Activated CD8-positive, alpha-beta memory T cell treated with anti-CD3 and anti-CD28 coated beads, Interleukin-2, amount 50 U/mL, for 4 hours (primary cell): ENCODE results near the gene MAMLD1.

Source experiments
- DNase-seq: peaks from one replicate; pipeline ENCODE4 v3.0.0-alpha.2; 2020

The MAMLD1 gene

DNA sequence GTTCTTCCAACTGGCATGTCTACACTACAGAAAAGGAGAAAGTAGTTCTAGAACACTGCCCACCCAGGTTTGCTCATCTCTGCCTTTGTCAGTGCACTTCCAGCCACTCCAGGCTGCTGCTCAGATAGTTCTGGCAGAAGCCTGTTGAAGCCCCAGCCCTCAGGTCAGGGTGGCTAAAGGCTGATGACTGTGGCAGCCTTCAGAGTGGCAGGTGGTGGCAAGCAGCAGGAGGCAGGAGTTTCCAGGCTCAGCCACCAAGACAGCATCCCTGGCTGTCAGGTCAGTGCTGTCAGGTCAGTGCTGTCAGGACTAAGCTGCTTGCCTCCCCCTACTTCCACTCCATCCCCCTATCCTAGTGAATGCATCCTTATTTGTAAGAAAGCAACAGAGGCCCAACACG, 100.4 kb downstream of the MAMLD1 start:
- no peak for DNase-seq

DNA sequence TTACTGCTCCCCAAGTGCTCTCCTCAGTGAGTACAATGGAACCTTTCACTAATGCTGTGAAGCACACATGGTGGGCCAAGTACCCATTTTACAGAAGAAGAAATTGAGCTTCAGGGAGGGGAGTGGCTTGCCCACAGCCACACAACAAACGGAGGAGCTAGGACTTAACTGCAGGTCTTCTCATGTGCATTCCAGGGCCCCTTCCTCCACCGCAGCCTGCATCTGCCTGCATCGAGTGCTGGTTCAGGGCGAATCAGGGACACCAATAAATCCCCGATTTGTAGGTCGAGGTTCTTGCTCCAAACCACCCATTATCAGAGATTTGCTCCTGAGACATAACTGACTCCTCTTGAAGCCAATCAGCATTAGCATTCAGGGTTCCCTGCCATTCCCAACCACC, 100.9 kb downstream of the MAMLD1 start:
- no peak for DNase-seq

DNA sequence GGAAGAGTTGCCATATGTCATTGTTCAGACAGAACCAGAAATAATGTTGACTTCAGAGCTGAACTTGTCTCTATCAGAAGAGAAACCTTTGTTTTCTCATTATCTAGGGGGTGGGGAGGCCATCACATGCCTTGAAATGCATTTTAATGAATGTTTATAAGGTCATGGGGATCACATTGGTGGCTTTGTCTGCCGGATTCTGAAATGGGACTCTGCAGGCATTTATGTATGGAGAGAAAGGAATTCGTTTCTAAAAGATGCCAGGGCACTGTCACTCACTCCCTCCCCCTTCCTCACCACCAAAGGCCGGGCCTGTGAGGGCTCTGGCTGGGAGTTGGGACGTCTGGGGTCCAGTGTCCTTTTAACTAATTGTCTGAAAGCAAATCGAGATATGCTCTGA, 102.2 kb downstream of the MAMLD1 start:
- DNase-seq: no peak

DNA sequence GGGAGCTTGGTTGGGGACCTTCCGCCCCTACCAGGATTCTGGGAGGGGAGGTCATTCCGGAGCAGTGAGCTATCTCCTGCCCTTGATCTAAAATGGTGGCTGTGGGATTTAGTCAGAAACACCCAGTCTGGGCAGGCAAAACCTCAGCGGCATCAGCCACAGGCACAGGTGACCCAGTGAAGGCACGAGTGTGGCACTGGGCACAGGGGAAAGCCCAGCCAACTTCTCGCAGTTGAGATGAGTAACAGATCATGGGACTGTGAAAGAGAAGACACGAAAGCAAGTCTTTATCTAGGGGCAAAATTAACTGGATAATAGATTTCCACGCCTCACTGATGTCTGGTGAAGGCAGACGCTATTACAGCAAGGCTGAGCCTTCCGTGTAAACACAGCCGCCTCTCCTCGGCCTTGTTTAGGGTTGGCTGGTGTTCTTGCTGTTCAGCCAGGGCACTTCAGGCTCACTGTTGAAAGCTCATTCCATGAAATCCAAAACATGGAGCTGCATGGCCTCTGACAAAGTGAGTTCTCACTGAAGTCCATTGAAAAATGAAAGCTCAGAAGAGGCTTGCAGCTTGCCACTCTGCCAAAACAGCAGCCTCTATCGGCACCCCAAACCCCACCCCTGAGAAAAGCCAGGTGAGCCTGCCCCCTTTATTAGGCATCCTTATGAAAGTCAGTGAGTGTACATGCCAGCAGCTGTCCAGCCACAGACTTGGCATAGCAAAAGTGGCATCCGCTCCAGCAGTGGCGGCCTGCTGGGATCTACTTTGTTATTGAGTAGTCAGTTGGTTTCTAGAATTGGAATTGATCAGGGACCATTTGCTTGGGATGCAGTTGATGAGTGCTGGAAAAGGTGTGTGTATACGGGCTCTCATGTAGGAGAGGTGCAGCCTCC, 103.0 kb downstream of the MAMLD1 start:
- no peak for DNase-seq

DNA sequence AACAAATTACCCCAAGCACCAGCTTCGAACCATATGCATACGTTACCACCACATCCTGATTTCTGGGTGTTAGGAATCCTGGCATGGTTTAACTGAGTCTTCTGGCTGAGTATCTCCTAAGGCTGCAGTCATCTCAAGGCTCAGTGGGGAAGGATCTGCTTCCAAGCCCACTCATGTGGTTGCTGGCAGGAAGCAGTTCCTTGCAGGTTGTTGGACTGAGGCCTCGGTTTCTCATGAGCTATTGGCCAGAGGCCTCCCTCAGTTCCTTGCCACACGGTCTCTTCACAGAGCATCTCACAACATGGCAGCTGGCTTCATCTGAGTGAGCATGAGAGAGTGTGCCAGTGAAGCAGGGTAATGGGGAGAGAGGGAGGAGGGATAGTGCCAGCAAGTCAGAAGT, 109.2 kb downstream of the MAMLD1 start:
- no peak for DNase-seq

DNA sequence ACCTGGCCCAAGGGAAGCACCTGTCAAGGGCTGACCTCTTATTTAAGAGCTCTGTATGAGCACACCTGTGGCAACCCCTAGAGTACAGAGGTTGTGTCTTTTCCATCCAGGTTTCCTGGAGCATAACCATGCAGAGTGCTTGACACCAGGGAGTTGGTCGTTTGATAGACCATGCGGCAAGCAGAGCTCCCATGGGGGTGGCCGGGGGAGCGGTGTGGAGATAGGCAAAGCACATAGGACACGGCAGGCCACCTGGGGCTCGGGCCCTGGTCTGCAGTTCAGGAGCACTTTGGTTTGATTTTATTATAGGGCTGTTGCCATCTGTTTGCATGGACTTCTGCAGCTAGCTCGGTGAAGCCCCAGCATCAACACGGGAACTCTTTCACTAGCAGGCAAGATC, 110.3 kb downstream of the MAMLD1 start:
- no peak for DNase-seq

DNA sequence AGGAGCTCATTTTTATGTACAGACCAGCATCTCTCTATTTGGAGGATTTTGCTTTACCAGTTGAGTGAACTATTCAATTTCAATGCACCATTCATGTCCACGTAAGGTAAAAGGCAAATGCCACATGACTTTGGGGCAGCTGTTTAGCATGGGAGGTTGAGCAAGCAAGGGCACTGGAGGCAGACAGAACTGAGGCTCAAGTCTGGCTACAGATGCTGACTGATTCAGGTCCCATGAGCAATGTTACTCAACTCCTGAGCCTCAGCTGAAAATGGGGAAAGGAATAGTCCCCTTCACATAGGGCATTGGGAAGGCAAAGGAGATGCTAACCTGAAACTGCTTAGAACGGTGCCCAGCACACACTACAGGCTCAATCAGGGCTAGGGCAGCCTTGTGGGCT, 112.3 kb downstream of the MAMLD1 start:
- DNase-seq: no peak

DNA sequence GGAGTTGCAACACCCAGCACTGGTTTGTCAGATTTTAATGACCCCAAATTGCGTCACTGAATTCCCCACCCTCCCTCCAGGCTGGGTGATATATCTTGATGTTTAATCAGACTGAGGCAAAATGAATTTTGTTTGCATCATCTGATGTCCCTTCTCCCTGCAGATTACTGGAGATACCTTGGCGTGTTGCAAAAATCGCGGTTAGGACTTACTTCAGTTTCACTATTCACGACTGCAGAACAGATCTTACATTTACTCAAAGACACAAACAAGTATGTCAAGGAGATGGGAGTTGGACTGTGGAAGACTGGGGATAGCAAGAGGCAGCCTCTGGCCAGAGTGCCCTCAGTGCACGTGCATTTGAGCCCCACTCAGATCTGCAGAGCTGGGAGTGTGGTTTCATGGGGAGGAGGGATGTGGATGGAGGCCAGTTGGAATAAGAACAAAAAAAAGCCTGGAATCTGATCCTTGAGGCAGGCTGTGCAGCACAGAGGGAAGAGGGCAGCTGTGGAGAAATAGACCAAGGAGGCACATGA, 113.1 kb downstream of the MAMLD1 start:
- no peak for DNase-seq

DNA sequence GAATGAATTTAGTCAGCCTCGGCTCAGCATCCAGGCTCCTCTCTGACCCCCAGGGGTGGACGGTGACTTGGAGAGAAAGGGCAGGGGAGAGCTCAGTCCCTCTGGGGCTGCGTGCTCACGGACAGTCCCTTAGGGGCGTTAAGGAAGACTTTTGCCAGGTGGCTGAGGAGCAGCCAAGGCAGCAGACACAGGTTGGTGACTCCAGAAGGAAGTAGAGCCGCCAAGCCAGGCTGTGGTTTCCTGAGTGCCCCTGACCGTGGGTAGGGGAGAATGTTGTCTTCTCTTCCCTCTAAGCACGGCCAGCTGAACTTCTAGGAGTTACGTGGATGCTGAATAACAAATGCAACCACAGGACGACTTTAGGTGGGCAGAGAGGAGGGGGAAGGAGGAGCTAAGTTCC, 114.3 kb downstream of the MAMLD1 start:
- DNase-seq: no peak

DNA sequence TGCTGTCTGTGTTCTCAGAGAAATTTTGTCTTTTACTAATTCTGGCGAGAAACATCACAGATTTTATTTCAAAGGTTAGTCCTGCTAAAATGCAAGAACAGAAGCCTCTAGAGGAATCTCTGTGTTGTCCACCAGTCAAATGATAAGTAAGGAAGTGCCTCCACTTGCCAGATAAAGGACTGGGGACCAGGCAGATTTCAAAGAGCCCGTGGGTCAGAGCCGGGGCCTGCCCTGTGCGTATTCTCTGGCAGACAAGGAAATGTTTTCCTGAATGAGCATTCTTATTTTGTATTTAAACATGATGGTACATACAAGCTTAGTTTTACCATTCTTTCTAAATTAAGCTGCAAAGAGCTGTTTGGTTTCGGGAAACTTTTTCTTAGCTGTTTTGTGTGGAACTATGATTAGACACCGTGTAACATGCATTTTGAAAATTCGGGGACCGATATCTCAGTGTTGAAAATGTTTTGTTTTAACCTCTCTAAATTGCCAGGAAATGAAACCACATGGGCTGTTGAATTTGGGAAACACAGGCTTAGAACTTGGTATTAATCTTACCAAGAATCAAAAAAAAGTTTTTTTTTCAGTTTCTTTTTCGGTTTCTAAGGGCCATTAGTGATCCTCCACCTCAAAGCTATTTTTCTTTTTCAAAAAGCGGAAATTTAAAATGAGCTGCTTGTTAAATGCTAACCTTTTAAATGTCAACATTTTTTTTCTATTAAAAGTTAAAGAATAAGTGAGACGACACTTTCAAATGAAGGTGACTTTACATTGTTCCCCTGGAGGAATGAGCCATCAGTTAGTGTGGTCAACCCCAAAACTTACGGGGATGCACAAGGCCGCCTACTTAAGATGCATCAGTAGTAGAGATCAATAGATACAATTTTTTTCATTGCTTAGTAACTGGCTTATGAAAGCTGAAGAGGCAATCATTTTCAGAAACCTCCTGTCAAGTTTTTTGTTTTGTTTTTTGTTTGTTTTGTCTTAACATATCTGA, 115.7 kb downstream of the MAMLD1 start:
- peak; percentile 24 for DNase-seq

DNA sequence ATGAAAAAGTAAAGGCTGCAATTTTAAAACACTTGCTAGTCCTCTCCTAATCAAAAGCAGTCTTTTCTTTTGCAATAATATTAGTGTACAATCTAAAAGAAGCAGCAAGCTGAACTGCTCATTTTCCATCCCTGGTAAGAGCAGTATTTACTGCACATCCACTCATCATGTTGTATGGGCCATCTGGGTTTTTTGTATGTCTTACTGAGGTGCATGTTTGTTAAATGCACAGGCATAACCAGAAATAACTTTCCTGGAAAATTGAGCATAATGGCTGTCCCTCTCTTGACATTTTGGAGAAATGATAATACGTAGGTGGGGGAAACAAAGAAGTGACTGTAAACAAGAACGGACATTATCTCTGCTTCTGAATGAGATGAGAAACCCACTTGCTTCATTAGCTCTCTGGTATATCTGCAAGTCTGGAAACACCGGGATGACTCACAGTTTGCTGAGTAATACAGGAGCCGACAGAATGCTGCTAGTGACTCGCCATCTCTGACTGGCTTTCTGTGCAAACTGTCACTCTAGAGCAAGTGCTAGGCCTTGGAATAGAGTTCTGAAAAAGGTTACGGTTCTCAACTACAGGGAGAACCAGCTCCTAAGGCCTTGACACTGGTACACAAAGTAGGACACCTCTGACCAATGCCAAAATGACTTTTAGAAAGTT, 119.6 kb downstream of the MAMLD1 start:
- peak; percentile 41 for DNase-seq

DNA sequence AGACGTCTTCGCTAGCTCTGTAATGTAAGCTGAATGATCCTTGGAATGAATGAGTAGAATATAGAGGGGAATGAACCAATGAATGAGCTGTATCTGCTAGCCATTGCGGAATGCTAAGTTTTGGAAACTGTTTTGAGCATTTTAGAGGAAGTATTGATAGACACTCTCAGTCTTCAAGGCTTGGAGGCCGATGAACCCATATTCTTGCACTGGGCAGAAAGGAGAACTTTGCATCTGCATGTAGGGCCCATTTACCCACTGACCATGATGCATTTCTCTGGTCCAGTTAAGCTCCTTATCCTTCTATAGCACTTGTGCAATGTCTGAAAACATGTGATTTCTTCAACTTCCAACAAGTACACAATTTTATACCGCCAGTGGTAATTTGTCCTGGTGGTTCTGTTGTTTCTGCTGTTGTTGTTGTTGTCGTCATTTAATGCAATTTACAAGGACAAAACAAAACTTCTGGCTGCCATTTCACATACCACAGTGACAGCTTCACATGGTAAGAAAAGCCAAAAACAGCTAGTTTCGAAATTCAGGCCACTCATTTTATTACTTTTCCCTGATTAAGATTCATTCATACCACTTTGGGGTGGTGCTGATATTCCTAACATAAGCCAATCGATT, 120.4 kb downstream of the MAMLD1 start:
- no peak for DNase-seq

DNA sequence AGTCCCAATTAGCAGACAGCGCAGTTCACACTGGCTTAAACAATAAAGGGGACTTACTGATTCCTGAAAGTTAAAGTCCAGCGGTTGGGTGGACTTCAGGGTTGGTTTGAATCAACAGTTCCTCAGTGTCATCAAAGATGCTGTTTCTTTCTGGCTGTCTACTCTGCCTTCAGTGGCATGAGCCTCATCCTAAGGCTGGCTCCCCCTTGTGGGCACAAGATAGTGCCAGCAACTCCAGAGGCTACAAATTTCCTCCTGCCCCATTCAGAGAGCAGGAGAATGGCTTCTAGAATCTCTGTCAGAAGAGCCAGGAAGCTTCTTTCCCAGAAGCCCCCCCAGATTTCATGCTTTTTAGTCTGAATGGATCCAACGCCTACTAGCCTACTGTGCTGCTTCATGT, 122.9 kb downstream of the MAMLD1 start:
- DNase-seq: peak; percentile 47

DNA sequence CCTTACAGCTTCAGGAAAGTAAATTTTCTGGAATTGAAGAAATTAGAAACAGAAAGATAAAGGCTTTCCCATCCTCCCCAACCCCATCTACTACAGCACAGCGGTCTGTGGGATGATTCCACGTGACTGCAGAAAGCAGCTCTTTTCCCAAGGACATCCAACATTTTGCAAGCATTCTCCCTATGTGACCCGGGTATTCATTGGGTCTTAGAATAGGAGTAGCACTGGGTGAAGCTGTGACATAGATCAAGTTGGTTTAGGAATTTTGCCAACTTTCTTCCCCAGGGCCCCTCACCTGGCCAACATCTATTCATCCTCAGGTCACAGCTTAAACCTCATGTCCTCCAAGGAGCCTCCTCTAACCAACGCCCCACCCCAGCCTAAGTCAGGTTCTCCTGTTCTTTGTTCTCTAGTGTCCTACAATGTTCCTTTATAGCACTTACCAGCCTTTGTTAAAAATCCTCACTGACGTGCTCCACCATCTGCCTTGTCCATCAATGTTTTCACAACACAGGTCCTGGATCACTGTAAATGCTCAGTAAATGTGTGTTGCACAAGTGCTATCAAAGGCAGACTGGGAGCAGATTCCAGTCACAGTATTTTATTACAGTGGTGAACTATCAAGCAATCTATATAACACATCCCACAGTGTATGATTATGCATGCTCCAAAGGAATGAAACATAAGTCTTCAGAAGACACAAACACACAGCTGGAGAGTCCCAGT, 124.4 kb downstream of the MAMLD1 start:
- DNase-seq: no peak

DNA sequence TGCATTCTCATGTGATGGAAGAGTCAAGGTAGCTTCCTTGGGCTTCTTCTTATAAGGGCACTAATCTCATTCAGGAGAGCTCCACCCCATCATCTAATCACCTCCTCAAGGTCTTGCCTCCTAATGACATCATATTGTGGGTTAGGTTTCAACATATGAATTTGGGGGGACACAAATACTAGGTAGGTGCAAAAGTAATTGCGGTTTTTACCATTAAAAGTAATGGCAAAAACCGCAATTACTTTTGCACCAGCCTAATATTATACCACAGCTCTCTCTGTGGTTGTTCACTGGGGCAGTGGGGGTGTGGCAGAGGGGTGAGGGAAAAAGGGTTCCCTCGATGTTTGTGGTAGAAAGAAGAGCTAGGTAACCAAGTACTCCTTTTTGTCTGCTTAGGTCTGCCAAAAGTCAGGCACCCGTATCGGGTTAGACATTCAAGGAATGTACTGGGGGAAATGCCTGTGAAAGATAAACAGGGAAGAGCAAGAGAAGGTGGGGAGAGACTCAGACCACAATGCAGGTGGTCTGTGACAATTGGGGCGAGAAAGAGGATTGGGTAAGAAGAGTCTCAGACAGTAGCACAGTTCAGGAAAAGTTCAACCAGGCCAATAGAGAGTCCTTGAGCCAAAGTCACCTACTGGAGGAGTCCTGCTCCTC, 126.4 kb downstream of the MAMLD1 start:
- no peak for DNase-seq

DNA sequence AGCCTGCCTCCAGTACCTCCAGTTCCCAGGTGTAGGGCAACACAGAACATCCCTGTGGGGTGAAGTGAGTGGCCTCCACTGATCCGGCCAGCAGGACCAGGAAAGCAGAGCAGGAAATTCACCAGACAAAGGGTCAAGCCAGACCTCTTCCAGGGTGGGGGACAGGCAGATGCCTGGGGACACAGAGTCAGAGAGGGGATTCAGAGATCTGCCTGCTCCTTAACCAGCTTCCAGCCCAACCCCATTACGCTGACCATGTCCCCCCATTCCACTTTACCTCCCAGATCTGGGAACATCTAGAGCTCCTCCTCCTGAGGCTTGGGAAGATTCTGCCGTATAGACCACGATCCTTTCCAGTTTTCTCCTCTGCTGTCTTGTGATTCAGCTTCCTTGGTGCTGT, 132.4 kb downstream of the MAMLD1 start:
- no peak for DNase-seq

DNA sequence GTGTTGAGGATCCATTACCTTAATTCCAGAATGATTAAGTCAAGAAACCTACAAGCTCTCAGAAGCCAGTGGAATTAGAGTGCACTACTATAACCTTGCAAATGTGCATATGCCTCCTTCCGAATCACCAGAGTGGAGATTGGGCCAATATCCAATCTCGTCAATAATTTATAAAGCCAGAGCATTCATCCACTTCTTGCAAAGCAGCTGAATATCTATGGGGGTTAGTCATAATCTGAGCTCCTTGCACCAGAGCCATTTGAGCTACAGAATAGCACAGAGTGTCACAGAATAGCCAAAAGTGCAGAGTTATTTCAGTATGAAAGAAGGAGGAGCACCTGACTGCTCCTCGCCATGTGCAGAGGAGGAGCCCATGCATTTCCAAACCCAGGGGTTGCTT, 136.1 kb downstream of the MAMLD1 start:
- DNase-seq: no peak

DNA sequence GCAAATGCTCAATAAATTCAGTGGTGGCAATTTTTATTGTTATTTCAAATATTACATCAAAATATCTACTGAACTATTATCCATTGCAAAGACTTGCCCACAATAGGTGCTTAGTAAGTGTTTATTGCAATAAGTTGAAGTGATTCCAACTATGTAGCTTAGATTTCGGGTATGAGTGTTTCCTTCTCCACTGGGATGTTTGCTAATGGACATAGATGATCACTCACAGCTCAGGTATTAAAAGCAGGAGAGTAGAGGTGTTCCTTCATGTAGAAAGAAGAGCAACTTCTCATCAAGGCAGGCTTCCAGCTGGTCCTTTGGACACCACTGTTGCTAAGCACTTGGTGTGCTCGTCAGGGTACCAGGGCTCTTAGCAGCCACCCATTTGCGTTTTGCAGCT, 139.0 kb downstream of the MAMLD1 start:
- DNase-seq: no peak

DNA sequence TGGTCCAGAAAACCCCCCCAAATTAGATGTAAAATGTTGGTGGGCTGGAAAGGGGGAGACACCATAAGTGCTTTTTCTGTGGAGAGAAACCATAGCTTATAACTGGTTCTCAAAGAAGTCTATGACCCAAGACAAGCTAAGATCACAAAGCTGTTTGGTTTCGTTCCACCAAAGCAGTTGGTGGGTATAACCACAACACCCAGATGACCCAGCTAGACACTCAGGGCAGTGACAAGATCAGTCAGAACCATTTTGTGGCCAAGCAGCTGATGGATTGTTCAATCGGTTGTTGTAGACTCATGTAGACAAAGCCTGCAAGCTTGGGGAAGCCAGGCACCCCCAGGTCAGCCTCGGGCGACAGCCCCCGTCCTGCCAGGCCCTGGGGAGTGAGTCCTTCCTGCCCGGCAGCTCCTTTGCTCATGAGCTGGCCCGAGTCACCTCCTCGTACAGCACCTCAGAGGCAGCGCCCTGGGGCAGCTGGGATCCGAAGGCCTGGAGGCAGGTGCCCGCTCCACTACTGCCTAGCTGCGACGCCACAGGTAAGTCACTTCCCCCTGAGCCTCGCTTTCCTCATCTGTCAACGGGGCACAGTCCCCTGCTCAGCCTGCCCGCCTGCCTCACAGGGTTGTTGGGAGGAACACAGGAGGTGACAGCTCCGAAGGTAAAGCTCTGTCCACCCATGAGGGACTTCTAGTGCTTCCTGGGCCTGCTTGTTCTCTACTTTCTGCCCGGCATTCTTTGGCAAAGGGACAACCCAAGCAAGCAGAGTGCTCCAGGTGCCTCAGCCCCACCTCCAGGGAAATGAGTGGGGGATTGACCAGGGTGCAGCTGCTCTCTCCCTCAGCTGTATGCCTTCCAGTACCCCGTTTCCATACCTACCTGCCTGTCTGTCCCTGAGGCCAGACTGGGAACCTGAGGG, 140.1 kb downstream of the MAMLD1 start:
- DNase-seq: no peak

DNA sequence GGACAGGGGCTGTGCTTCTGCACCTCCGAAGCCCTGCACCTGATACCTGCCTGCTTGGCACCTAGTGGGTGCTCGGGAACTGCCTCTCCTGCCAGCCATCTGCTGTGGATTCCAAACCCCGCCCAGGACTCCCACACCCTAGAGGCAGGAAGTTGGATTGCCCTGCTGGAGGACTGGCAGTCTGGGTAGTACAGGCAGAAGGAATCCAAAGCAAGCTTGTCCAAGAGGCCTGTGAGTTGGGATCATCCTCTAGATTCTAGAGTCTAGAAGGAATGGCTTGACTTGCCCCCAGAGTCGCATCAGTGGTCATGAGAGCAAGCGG, 140.7 kb downstream of the MAMLD1 start:
- no peak for DNase-seq
